Transverse colon (tissue), 4 donors: ENCODE measurements around the gene USP2.
A peak's percentile ranks its signal among the peaks of the same experiment; 100 is the strongest.

Experiments used
- POLR2A ChIP-seq: fragments of 450-650 bp; IDR thresholded peaks from one replicate; pipeline ENCODE4 v1.6.1; 2016; ENCODE audit warnings: antibody characterized with exemption, mild to moderate bottlenecking, moderate library complexity
- POLR2AphosphoS5 ChIP-seq, 3 donors: sonication (generic); formaldehyde crosslinking; IDR thresholded peaks; one replicate each; pipeline ENCODE4 v1.6.1; 2016; ENCODE audit warnings: antibody characterized with exemption in 3 of 3
- TF ChIP-seq, protein P1 (sequence below), 5 experiments: fragments of 200-600 bp in 3 of 5; fragments of 450-650 bp in 2 of 5; sonication (generic) in 3 of 5; IDR thresholded peaks; 1 replicate in 2 of 5; 2 replicates in 3 of 5; pipeline ENCODE4 v1.5.1; 2016 to 2017; ENCODE audit warnings: antibody characterized with exemption in 5 of 5, inconsistent platforms in 3 of 5, mild to moderate bottlenecking in 2 of 5, moderate library complexity in 1 of 5

- TF ChIP-seq, protein P1, sequence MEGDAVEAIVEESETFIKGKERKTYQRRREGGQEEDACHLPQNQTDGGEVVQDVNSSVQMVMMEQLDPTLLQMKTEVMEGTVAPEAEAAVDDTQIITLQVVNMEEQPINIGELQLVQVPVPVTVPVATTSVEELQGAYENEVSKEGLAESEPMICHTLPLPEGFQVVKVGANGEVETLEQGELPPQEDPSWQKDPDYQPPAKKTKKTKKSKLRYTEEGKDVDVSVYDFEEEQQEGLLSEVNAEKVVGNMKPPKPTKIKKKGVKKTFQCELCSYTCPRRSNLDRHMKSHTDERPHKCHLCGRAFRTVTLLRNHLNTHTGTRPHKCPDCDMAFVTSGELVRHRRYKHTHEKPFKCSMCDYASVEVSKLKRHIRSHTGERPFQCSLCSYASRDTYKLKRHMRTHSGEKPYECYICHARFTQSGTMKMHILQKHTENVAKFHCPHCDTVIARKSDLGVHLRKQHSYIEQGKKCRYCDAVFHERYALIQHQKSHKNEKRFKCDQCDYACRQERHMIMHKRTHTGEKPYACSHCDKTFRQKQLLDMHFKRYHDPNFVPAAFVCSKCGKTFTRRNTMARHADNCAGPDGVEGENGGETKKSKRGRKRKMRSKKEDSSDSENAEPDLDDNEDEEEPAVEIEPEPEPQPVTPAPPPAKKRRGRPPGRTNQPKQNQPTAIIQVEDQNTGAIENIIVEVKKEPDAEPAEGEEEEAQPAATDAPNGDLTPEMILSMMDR (IDR thresholded peaks at IDR 0.05), result peak; percentile 78 to 85 (median 84)
- TF ChIP-seq POLR2A (no peak), POLR2AphosphoS5 (IDR thresholded peaks at IDR 0.05) (peak; percentile 76 to 92 (median 85))
Observed at GRCh38 chr11:119323532-119324033, 57.9 kb downstream of the USP2 start.
